NB4 (cell line): ENCODE measurements around the gene RECK.

ENCODE experiments used
- MYC ChIP-seq: IDR thresholded peaks from 2 replicates; pipeline ENCODE4 v1.6.1; 2011; ENCODE audit warnings: low read depth, low read length
- POLR2A ChIP-seq: IDR thresholded peaks from 2 replicates; pipeline ENCODE4 v1.6.1; 2011; ENCODE audit warnings: mild to moderate bottlenecking; ENCODE audit not compliant: insufficient read length; ENCODE audit errors: extremely low read depth
- TF ChIP-seq, protein P1 (sequence below): IDR thresholded peaks from one replicate; pipeline ENCODE4 v1.5.1; 2012; ENCODE audit warnings: low read depth, low read length

DNA sequence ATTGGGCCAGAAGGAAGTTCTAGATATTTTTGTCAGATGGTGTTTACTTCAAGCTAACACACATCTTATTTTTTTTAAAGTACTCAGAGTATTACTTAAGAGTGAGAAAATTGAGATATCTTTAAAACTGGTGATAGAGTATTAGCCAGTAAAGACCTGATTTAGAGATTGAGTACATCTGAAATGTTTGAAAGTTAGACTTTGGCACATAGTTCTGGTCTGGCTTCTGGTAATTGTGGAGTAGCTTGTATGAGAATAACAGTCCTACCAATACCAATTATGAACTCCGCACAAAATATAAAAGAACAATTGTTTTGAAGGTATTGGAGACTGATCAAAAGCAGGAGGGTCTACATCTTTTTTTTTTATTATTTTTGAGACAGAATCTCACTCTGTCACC, 55.3 kb downstream of the RECK start:
- TF ChIP-seq, protein P1, sequence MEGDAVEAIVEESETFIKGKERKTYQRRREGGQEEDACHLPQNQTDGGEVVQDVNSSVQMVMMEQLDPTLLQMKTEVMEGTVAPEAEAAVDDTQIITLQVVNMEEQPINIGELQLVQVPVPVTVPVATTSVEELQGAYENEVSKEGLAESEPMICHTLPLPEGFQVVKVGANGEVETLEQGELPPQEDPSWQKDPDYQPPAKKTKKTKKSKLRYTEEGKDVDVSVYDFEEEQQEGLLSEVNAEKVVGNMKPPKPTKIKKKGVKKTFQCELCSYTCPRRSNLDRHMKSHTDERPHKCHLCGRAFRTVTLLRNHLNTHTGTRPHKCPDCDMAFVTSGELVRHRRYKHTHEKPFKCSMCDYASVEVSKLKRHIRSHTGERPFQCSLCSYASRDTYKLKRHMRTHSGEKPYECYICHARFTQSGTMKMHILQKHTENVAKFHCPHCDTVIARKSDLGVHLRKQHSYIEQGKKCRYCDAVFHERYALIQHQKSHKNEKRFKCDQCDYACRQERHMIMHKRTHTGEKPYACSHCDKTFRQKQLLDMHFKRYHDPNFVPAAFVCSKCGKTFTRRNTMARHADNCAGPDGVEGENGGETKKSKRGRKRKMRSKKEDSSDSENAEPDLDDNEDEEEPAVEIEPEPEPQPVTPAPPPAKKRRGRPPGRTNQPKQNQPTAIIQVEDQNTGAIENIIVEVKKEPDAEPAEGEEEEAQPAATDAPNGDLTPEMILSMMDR: no peak
- TF ChIP-seq MYC (no peak), POLR2A (no peak)
